Calu3 (cell line): ENCODE data around the gene RAB6B. TPM values are rescaled to one million over a fixed set of nuclear protein-coding genes. Genes with fewer than 3 reads are reported as not detected.
"Not testable (repeated sequence)": the region's sequence is repeated elsewhere in the genome, so short reads cannot be mapped to it uniquely, and the experiment has no call there.

Source experiments
- BruUV-seq: library from RNA; stranded (reverse); fragments of 400-500 nt; replicated peaks from 2 replicates; lab custom pipeline; 2021; lab: Mats Ljungman, UMichigan
- CTCF ChIA-PET: fragments of 300-600 bp; sonication (Branson Sonifier 250); formaldehyde crosslinking; loops from one replicate; lab custom pipeline; 2022; ENCODE audit warnings: antibody characterized with exemption; lab: Charles Lee
- DNase-seq: peaks from one replicate; pipeline ENCODE4 v3.0.0; 2022
- H3K27ac Mint-ChIP-seq: one replicate; pipeline ENCODE4 v1.8.0; 2022; ENCODE audit warnings: mixed read lengths; ENCODE audit not compliant: unreplicated experiment
- H3K27me3 Mint-ChIP-seq: one replicate; pipeline ENCODE4 v1.8.0; 2022; ENCODE audit warnings: mixed read lengths; ENCODE audit not compliant: unreplicated experiment
- H3K36me3 Mint-ChIP-seq: one replicate; pipeline ENCODE4 v1.8.0; 2022; ENCODE audit warnings: mild to moderate bottlenecking, moderate library complexity, mixed read lengths; ENCODE audit not compliant: insufficient read depth, unreplicated experiment
- H3K4me1 Mint-ChIP-seq: one replicate; pipeline ENCODE4 v1.8.0; 2022; ENCODE audit warnings: mild to moderate bottlenecking, low read depth, mixed read lengths; ENCODE audit not compliant: unreplicated experiment
- H3K4me3 Mint-ChIP-seq: one replicate; pipeline ENCODE4 v1.8.0; 2022; ENCODE audit warnings: mild to moderate bottlenecking, low read depth, moderate library complexity, mixed read lengths; ENCODE audit not compliant: unreplicated experiment
- H3K9me3 Mint-ChIP-seq: one replicate; pipeline ENCODE4 v1.8.0; 2022; ENCODE audit warnings: low read depth, mixed read lengths; ENCODE audit not compliant: unreplicated experiment
- intact Hi-C: fragments of 100-400 bp; cut with micrococcal nuclease; formaldehyde crosslinking; loops from one replicate; pipeline ENCODE4 v1.10.0; 2022; ENCODE audit not compliant: unreplicated experiment
- total RNA-seq: library from RNA; stranded (reverse); gene quantifications from 2 replicates; pipeline ENCODE4 v1.2.3, GENCODE V29; 2022
- TF ChIP-seq, protein P1 (sequence below): fragments of 200-600 bp; IDR thresholded peaks from one replicate; pipeline ENCODE4 v1.8.0; 2022; ENCODE audit warnings: antibody characterized with exemption; ENCODE audit not compliant: unreplicated experiment

RAB6B gene
- total RNA-seq, 1 experiment from 2014 or later: 0.85 TPM

DNA sequence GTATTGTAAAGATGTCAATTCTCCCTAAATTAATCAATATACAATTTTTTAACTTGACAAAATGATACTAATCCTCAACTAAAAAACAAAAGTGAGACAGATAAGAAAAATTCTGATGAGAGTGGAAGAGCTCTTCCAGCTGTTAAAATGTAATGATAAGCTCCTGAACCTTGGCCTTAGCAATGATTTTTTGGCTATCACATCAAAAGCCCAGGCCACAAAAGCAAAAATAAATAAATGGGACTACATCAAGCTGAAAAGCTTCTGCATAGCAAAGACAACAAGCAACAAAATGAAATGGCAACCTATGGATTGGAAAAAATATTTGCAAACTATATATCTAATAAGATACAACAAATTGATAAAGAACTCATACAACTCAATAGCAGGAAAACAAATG, 114.1 kb downstream of the RAB6B start:
- DNase-seq: no peak
- Mint-ChIP-seq H3K27me3 (peaks cover 40% of the 10 kb centered on the region), H3K4me3 (no peak overlapping the region), H3K36me3 (no peaks in the 10 kb centered on the region), H3K4me1 (no peaks in the 10 kb centered on the region), H3K27ac (no peak overlapping the region), H3K9me3 (no peaks in the 10 kb centered on the region)
- CTCF ChIA-PET: no interaction called here
- TF ChIP-seq, protein P1, sequence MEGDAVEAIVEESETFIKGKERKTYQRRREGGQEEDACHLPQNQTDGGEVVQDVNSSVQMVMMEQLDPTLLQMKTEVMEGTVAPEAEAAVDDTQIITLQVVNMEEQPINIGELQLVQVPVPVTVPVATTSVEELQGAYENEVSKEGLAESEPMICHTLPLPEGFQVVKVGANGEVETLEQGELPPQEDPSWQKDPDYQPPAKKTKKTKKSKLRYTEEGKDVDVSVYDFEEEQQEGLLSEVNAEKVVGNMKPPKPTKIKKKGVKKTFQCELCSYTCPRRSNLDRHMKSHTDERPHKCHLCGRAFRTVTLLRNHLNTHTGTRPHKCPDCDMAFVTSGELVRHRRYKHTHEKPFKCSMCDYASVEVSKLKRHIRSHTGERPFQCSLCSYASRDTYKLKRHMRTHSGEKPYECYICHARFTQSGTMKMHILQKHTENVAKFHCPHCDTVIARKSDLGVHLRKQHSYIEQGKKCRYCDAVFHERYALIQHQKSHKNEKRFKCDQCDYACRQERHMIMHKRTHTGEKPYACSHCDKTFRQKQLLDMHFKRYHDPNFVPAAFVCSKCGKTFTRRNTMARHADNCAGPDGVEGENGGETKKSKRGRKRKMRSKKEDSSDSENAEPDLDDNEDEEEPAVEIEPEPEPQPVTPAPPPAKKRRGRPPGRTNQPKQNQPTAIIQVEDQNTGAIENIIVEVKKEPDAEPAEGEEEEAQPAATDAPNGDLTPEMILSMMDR: no peak
- intact Hi-C loops: no loop called here
- BruUV-seq: no TSS peak

DNA sequence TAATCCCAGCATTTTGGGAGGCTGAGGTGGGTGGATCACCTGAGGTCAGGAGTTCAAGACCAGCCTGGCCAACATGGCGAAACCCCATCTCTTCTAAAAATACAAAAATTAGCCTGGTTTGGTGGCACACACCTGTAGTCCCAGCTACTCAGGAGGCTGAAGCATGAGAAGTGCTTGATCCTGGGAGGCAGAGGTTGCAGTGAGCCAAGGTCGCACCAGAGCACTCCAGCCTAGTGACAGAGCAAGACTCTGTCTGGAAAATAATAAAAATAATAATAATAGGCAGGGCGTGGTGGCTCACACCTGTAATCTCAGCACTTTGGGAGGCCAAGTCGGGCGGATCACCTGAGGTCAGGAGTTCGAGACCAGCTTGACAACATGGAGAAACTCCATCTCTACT, 114.9 kb downstream of the RAB6B start:
- CTCF ChIA-PET, BruUV-seq, H3K9me3 Mint-ChIP-seq, H3K4me3 Mint-ChIP-seq, H3K4me1 Mint-ChIP-seq, intact Hi-C loops, DNase-seq, H3K36me3 Mint-ChIP-seq, H3K27ac Mint-ChIP-seq: not testable (repeated sequence)
- peaks cover 48% of the 10 kb centered on the region for H3K27me3 Mint-ChIP-seq

DNA sequence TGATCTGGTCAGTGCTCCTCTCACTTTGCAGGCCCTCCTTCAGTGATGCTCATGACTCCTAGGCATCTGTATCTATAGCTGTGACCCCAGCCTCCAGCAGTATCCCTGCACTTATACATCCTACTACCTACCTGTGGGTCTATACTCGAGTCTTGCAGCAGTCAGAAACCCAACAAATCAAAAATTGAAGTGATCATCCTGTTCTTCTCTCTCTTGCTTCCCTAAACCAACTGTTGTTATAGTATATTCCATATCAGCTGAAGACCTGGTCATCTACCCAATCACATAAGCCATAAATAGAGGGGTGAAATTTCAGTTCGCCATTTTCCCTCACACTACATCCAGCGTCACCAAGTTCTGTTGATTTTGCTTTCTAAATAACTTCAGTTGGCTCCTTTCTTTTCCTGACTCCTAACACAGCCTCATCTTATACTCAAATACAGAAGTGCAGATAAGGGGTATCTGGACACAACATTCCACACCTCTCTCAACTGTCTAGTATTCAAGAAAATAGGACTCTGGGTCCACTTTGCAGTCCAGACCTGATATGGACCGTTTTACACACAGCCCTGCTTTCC, 116.0 kb downstream of the RAB6B start:
- intact Hi-C loops: no loop called here
- CTCF ChIA-PET: no interaction called here
- H3K27me3 Mint-ChIP-seq: peaks cover 58% of the 10 kb centered on the region
- H3K9me3 Mint-ChIP-seq: no peaks in the 10 kb centered on the region
- no peaks in the 10 kb centered on the region for H3K4me1 Mint-ChIP-seq
- DNase-seq: no peak
- H3K4me3 Mint-ChIP-seq: no peak overlapping the region
- TF ChIP-seq, protein P1: no peak
- H3K27ac Mint-ChIP-seq: no peak overlapping the region
- BruUV-seq: no TSS peak
- H3K36me3 Mint-ChIP-seq: no peaks in the 10 kb centered on the region

DNA sequence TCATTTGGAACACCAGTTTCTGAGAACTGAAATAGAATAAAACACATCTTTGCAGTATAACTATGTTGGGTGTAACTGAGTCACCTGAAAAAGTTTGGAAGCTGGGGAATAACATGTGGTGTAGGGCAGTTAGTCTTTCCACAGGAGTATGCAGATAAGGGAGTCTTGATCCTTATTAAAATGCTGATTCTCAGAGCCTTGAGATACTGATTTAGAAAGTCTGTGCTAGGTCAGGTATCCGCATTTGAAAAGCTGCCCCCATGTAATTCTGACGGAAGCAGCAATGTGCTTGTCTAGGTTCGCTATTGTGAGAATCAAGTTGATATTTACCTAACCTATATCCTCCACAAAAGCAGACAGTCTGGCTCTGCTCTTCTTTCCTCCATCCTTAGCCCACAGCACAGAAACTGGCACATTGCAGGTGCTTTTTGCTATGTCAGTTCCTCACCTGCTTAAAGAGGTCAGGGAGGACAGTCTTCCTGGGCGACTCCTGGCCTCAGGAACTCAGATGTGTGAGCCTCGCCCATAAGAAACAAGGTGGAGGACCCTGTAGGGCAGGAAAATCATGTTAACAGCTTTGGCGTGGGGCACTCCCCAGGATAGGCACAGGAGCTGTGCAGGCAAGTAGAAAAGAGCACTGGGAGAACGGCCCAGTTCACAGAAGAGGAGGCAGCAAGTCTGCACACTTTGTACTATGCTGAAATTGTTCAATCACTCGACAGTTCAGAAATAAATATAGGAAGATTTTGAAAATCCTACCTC, 117.7 kb downstream of the RAB6B start:
- BruUV-seq: no TSS peak
- DNase-seq: no peak
- TF ChIP-seq, protein P1: no peak
- Mint-ChIP-seq H3K36me3 (no peaks in the 10 kb centered on the region), H3K4me1 (no peaks in the 10 kb centered on the region), H3K27me3 (peaks cover 76% of the 10 kb centered on the region), H3K27ac (no peak overlapping the region), H3K4me3 (no peak overlapping the region), H3K9me3 (no peaks in the 10 kb centered on the region)
- intact Hi-C loops: no loop called here
- CTCF ChIA-PET: interaction anchor here (1.0 kb wide), 1 partner anchor 16 kb away, joined by 3 read pairs; no protein-coding TSS in a partner anchor
